Forelimb muscle (tissue), 1 donor: Measurements from ENCODE around the gene DMTF1. TPM values are rescaled to one million over a fixed set of nuclear protein-coding genes. Genes with fewer than 3 reads are reported as not detected.
"Not testable (repeated sequence)": the region's sequence is repeated elsewhere in the genome, so short reads cannot be mapped to it uniquely, and the experiment has no call there.

ENCODE experiments used
- DNase-seq: peaks from one replicate; pipeline ENCODE4 v3.0.0-alpha.2; 2013; ENCODE audit warnings: low read depth
- polyA plus RNA-seq: library from polyadenylated mRNA; unstranded; fragments of 120-200 nt; gene quantifications from one replicate; pipeline ENCODE4 v1.2.1, GENCODE V29; 2013; ENCODE audit not compliant: insufficient read length

The DMTF1 gene
- polyA plus RNA-seq, 1 donor: 98.3 TPM

DNA sequence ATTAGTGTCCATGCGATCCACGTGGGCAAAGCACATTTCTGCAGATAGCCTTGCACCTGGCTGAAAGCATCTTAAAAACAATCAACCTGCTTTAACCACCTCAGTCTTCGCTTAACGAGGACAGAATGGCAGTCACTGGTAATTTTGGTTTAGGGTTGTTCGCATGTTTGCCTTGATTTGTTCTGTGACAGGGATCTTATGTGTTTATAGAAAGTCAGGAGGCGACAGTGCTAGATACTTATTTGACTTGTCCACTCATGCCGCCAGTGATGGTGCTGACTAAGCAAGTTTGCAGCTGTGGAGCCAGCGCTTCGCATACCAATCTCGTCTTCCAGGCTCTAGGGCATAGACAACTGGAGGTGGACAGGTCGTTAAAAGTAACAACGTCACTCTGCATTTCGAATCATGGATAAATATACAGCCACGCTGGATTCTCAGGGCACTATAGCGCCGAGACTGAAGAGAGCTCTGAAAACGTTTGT, 68.5 kb downstream of the DMTF1 start:
- DNase-seq: no peak

DNA sequence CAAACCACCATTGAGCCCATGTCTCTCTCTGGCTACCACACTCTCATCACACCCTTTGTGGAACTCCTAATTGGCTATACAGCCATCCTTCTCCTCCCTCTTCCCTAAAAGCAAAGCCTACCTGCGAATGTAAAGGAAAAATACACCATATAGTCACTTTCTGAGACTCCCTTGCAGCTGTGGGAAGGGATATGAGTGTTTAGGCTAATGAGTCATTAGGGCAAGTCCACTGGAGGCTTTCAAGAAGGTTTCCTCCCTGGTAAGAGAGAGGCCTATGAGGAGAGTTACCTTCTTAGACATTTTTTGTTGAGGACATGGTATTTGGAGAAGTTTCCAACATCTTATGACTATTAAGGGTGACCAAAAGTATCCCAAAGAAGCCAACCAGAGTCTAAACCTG, 71.4 kb downstream of the DMTF1 start:
- no peak for DNase-seq

DNA sequence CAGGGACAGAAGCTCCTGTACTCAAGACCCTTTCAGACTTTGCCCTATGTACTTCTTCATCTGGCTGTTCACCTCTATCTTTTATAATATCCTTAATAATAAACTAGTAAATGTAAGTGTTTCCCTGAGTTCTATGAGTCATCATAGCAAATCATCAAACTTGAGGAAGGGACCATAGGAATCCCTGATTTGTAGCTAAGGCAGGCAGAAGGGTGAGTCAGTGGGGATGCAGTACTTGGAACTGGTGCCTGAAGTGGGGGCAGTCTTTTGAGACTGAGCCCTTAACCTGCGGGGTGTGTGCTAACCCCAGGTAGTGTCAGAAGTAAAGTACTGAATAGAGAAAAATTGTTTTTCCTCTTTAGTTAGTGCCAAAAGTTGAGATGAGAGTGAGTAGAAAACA, 73.4 kb downstream of the DMTF1 start:
- no peak for DNase-seq

DNA sequence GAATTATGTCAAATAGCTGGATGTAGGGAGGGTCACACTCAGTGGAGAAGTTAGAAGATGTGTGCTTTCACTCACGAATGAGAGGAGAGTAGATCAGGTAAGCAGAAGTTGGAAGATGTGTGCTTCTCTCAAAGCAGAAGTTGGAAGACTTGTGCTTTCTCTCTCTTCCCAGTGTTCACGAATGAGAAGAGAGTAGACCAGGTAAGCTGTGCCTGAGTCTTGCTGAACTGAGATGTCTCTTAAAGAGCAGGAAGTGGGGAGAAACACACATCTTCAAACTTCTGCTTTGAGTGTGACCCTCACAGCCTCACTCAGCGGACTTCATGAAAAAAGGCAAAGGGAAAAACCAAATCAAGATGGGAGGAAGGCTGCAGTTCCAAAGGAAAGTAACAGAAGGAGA, 74.2 kb downstream of the DMTF1 start:
- DNase-seq: no peak

DNA sequence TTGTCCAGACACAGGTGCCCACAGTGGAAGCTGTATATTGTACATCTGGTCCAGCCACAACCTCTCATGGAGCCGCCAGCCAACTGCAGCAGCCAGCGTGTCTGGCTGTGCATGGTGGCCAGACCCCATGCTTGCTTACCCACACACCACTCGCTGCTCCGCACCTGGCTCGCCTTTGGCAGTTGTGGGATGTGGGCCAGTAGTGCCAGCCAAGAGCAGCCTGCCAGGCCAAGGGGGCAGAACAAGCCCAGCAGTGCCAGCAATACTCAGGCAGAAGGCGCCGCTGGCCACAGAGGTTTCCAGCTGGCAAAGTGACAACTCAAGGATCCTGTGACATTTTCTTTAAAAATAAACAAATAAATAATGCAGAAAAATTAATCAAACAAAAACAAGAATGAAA, 79.0 kb downstream of the DMTF1 start:
- no peak for DNase-seq

DNA sequence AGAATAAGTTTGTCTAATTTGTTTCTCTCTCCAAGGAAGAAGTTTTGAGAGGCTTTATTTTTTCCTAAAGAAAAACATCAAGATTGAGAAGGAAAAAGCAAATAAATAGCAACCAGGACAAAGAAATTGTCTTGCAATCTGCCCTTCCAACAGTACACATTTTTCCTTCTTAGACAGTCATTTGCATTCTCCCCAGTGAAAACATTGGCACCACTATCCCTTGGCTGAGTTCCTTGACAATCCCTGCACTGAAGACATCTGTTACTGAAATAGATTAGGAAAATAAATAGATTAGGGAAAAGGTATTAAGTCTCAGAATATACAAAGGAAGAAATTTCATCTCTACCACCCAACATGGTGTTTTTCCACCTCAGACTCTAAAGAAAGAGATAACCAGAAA, 79.5 kb downstream of the DMTF1 start:
- DNase-seq: no peak

DNA sequence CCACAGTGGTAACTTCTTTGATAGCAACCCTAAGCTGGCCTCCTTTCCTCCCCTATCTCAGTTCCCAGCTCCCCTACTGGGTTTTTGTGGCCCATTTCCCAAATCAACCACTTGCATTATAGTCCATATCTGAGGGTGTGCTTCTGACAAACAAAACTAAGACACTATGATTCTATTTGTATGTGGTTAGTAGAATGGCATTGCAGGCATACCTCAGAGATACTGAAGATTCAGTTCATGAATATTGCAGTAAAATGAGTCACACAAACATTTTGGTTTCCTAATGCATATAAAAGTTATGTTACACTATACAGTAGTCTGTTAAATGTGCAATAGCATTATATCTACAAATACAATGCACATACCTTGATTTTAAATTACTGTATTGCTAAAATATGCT, 82.7 kb downstream of the DMTF1 start:
- no peak for DNase-seq

DNA sequence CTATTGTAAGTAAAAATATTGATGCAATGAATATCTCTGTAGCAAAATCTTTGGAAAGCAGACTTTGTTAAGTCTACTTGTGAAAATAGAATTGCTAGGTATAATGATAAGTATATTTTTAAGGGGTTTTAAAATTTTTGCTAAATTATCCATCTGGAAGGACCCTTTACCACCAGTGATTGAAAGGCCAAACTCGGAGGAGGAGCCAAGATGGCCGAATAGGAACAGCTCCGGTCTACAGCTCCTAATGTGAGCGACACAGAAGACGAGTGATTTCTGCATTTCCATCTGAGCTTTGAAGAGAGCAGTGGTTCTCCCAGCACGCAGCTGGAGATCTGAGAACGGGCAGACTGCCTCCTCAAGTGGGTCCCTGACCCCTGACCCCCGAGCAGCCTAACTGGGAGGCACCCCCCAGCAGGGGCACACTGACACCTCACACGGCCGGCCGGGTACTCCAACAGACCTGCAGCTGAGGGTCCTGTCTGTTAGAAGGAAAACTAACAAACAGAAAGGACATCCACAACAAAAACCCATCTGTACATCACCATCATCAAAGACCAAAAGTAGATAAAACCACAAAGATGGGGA, 86.3 kb downstream of the DMTF1 start:
- not testable (repeated sequence) for DNase-seq

DNA sequence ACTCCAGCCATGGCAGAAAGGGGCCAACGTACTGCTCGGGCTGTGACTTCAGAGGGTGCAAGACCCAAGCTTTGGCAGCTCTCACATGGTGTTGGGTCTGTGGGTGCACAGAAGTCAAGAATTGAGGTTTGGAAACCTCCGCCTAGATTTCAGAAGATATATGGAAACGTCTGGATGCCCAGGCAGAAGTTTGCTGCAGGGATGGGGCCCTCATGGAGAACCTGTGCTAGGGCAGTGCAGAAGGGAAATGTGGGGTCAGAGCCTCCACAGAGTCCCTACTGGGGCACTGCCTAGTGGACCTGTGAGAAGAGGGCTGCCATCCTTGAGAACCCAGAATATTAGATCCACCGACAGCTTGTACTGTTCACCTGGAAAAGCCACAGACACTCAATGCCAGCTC, 93.4 kb downstream of the DMTF1 start:
- DNase-seq: not testable (repeated sequence)

Other genes with a start within 250 kb of the DMTF1 start
- gene ELAPOR2, start 92.8 kb upstream of the DMTF1 start, polyA plus RNA-seq: 4.1 TPM
- 13.3 TPM for gene TMEM243, start 67.3 kb downstream of the DMTF1 start, polyA plus RNA-seq
- 9.3 TPM for gene CROT, start 193.2 kb downstream of the DMTF1 start, polyA plus RNA-seq